NCI-H446 (cell line): ENCODE measurements around the gene ASCL3.
A peak's percentile ranks its signal among the peaks of the same experiment; 100 is the strongest.
"Not testable (repeated sequence)": the region's sequence is repeated elsewhere in the genome, so short reads cannot be mapped to it uniquely, and the experiment has no call there.

Experiments used
- DNase-seq, 2 experiments: peaks; one replicate each; lab custom pipeline; 2025; lab: John Stamatoyannopoulos, UW

ASCL3 gene

DNA sequence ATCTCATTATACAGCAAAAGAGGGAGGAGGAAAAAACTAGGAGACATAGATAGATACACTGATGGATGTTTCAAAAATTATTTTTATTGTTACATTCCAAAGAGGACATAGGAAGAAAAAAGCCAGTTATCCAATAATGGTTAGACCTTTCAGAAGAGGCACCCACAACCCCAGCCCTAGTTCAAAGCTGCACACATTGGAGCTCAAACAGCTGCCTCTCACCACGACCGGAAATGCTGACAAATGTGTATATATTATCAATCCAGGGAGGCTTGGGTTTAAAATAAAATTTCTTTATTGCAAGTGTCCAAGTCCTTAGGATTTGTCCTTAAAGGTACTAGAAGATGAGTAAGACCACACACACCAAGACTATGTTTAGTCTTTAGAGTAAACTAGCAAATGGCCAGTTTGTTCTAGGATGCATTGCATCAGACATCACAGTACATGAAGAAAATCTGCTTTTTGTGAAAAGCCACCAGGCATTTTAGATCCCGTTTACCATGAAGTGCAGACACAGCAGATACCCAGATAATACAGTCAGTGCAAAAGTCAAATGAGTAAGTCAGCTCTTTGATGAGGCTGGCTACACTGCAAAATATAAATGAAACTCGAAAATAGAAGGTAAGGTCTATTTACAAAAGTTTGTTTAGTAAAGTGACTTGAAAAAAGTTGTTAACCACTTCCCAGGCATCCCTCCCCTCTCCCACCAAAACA, 4.6 kb upstream of the ASCL3 start:
- DNase-seq: no peak

GRCh38 chr11:8941341-8942103, 1.3 kb downstream of the ASCL3 start:
- DNase-seq: no peak

DNA sequence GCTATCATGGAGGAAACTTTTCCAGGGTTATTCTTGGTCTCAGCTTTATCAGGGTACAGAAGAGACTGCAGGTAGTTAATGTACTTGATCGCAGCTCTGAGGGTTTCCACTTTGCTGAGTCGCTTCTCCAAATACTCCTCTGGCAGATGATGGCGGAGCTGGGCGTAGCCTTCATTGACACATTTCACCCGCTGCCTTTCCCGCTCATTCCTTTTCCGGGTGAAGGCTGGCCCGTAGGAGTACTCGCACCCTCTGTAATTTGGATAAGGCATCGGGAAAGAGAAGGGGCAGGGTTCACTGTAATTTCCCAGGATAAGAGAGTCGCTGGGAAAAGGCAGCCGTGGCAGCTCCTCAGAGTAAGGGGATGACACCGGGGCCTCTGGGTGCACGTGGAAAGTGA, 5.2 kb downstream of the ASCL3 start:
- DNase-seq: no peak

- DNase-seq: no peak
Observed at GRCh38 chr11:8937159-8937558, 5.7 kb downstream of the ASCL3 start.

- not testable (repeated sequence) for DNase-seq
Observed at GRCh38 chr11:8935789-8936188, 7.0 kb downstream of the ASCL3 start.

DNA sequence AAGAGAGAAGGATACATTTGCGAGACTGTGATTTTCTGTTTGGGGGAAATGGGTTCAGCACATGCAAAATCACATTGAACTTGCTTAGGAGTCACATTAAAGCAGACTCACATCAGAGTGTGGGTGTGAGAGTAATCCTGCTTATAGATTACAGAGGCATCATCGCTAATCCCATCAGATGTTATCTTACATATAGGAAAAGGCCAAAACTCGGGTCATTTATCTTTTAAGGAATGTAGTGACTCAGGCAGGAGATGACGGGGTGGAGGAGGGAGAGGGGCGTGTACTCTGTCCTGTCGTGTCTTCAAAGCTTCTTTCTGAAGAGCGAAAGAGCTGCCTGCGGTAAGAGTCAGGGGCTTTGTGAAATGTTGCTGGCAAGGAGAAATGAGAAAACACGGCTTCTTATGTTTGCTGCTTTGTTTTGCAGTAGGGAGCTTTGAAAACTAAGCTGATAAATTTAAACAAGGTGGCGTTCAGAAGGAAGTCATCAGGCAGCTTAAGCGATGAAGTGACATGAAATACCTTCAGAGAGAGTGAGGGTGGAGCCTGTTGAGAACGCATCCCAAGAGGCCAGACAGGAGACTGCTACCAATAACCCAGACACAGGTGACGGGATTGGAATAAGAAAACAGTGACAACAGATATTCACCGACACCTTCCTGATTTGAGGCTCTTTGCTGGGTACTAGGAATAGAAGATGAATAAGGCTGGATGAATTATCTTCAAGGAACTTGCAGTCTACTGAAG, 7.9 kb downstream of the ASCL3 start:
- DNase-seq: no peak

GRCh38 chr11:8933931-8934330, 8.9 kb downstream of the ASCL3 start:
- DNase-seq: no peak

DNA sequence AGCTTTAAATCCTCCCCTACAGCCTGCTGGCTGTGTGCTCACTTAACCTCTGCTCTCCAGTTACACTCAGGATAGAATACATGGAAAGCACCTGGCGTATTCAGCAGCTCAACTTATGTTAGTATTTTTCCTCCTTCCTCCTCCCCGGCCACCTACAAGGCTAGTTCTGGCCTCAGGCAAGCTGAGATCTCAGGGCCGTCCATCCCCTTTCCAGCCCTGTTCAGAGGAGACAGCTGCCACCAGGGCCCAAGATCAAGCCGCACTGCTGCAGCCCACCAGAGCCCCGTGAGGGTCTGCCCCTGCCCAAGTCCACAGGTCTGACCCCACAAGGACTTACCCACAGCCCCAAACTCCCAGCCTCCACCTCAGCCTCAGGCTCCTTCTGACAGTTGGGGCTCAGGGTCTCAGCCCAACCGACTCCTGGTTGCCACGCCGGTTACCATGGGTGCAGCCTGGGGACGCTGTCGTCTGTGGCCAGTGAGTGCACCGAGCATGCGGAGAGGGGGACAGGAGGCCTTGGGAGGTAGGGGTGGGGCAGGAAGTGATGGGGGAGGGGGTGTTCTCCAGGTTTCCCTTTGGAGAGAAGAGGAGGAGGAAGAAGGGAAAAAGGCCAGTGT, 10.1 kb downstream of the ASCL3 start, which contains the start of gene C11orf16:
Gene C11orf16, minus strand, starts transcription at position 384 of the 617 bp plus-strand sequence. CDS start 639 bp downstream, outside the sequence.
- no peak for DNase-seq

- DNase-seq: no peak
Observed at GRCh38 chr11:8930456-8931175, 12.2 kb downstream of the ASCL3 start.

DNA sequence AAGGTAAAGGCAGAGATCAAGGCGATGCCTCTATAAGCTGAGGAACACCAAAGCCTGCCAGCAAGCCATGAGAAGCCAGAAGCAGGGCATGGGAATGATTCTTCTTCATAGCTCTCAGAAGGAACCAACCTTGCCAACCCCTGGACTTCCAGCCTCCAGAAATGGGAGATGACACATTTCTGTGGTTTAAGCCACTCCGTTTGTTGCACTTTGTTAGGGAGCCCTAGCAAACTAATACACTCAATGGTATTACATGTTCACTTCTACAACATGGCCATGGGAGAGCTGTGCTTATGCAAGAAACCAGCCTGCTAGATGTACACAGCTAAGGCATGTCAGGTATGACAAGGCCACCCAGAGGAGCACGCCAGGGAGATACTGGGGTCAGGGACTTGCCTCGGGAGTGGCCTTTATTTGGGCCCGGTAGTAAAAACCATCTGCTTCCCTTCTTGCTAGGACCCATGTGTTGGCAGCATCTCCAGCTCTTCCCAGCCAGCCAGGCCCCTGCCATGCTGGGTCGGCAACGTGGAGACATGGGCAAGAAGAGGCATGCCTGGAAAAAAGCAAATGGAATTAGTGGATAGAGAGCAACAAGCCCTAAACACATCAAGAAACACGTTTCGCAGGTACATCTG, 13.7 kb downstream of the ASCL3 start:
- no peak for DNase-seq

- no peak for DNase-seq
Observed at GRCh38 chr11:8928205-8928604, 14.6 kb downstream of the ASCL3 start.

DNA sequence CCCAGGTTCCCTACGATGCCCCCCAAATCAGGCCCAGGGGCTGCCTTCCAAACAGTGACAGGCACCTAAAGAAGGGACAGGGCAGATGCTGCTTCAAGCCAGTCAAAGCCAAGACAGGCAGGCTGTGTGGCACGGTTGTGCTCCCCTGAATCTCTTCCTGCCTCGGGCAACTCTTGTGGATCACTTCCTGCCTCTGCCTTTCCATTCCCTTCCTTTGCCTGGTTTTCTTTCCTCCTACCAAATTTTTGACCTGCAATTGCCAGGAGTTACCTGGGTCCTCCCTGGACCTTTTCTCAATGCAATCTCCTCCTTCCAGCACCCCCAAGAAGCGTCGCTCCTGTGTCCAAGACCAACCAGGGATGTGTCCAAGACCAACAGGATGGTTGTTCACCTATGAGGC, 15.6 kb downstream of the ASCL3 start:
- no peak for DNase-seq

GRCh38 chr11:8926236-8926635, 16.6 kb downstream of the ASCL3 start:
- no peak for DNase-seq

DNA sequence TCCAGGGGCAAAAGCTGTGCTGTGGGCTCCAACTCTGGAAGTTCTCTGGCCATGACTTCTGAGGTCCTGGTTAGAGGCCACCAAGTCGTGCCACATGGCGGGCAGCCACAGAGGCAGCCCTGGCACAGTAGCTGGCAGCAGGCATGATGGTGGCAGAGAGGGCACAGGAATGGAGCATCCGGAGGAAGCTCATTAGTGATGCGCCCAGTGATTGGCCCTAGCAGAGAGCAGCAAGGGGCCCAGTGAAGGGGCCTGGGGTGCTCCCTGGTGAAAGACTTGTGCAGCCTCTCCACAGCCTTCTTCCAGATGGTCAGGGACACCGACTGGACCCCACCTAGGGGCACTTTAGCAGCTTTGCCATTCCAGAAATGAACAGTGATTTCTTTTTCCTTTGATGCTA, 17.1 kb downstream of the ASCL3 start:
- DNase-seq: no peak

DNA sequence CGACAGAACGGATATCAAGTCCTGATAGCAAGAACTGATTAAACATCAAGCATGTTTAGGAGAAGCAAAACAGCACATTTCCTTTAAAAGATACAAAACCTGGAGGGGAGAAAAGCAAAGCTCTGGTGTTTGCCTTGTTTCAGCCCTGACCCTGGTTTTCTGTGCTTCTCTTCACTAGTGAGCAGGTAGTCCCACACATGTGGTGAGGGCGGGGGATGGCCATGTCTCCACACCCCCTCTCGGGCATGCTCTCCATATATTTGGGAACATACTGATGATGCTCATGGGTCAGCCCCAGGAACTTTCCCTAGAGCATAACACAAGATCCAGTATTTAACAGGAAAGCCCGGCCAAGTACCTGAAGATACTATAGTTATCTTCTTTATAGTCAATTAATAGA, 20.1 kb downstream of the ASCL3 start:
- DNase-seq: no peak

GRCh38 chr11:8917157-8917825, 25.5 kb downstream of the ASCL3 start:
- DNase-seq: peak in 1 of 2 experiments; percentile 44

DNA sequence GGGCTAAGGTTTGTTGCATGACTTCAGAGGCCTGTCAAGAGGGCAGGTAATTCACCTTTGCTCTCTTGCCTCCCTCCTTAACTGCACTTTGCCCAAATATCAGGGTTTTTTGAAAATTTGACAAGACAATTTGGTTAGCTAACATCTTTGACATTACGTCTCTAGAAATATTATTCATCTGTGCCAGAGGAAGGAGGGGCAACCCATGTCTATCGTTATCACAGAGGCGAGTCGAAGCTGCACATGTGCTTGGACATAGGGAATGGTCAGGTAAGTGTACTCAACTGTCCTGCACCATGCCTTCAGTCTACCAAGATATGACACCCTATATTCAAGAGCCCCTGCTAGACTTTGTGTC, 28.2 kb downstream of the ASCL3 start:
- DNase-seq: no peak

GRCh38 chr11:8913961-8914660, 28.7 kb downstream of the ASCL3 start:
- DNase-seq: peak; percentile 23 to 52

DNA sequence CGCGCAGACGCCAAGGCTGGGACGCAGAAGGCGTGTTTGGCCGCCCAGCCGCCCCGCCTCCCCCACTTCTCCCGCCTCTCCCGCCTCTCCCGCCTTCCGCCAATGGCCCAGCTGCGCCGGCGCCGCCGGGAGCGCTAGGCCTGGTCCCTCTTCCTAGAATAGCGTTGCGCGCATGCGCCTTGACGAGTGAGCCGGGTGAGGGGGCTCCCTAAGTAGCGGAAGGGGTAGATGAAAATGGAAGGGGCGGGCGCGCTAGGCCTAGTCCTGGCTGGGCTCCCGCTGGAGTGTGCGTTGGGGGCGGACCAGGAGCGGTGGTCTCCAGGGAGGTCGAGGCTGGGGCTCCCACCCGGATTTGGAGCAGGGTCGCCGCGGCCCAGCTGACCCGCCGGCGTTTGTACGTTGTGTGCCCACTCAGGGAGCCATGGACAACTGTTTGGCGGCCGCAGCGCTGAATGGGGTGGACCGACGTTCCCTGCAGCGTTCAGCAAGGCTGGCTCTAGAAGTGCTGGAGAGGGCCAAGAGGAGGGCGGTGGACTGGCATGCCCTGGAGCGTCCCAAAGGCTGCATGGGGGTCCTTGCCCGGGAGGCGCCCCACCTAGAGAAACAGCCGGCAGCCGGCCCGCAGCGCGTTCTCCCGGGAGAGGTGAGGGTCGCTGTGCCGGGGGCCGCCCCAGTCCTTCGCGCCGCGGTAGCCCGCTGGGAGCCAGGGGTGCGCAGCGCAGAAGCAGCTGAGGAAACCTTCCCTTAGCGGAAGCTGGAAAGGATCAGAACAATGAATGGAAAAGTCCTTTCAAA, 31.6 kb downstream of the ASCL3 start, which contains the start of gene AKIP1:
Gene AKIP1, plus strand, starts transcription at position 161 of the 795 bp plus-strand sequence. Its CDS starts 261 bp downstream, at position 422.
- DNase-seq: peak; percentile 98 to 99
